ENCODE results near the gene KLHL26. TPM values are rescaled to one million over a fixed set of nuclear protein-coding genes. Genes with fewer than 3 reads are reported as not detected.

KLHL26 gene
- polyA plus RNA-seq, 1 donor from 2014 or later = 4.7 TPM

DNA sequence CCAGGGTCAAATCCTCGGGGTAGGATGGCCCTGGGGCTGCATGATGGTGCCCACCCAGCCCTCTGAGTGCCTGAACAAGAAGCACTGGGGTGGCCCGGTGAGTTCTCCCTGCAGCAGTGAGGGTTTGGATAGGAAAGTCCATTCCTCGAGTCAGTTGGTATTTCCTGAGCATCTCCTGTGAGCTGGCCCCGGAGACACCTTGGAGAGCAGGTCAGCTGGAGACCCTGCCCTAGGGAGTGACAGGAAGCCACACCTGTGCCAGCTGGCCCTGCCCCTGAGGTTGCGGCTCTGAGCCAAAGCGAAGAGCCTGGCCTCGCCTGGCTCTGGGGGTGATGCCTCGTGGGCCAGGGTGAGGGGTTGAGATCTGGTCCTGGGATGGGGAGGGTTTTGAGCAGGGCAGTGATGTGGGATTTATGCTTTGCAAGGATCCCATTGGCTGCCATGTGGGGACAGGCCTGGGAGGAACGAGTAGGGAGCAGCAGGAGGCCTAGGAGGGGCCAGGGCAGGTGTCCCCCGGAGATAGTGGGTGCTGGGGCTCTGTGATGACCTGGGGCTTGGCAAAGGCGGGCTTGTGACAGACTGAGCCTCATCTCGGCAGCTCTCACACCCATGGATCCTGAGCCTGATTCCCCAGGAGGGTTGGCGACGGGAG is 62.7 kb downstream of the KLHL26 start:
- H3F3A ChIP-seq (ENCODE audit: insufficient read depth, low read length, poor library complexity, severe bottlenecking) = no peaks in the 10 kb centered on the region
- no peaks in the 10 kb centered on the region for H3K9me2 ChIP-seq (ENCODE audit: insufficient read depth, low read length)
- H4K20me1 ChIP-seq (ENCODE audit: insufficient read depth) = no peaks in the 10 kb centered on the region

DNA sequence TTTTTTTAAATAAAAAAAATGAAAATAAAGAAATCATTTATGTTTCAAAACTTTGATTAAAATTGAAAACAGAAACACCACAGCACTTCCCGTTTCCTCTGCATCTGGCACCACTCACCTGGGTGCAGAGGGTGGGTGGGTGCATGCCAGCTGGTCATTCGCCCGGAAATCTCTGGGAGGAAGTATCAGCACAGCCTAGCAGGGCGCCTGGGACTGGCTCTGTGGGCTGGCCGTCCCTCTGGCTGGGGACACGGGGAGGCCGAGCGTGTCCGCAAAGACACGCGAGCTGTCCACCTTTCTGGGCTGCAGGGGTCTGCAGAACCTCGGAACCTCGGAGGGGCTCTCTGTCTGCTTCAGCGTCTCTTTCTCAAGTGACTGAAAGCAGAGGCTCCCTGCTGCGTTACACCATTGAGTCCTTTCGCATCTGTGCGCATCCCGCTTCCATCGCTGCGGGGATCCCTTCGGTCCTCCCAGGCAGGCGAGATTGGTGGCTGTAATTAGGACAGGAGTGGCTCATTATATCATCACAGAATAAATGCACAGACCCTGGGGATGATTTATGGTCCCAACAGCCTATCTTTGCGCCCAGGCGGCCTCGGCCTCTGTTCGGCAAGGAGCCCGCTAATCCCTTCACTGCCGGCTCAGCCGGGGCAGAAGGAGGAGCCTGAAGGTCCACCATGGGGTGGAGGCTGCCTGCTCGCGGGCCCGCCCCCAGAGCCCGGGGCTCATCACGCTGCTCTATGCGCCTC is 63.8 kb downstream of the KLHL26 start:
- Histone ChIP-seq H3K79me2 (replicated peaks; ENCODE audit: insufficient read depth, low read length) (no peaks in the 10 kb centered on the region), H3K9me2 (ENCODE audit: insufficient read depth, low read length) (no peaks in the 10 kb centered on the region), H3K27ac (ENCODE audit: low read length) (peak overlapping the region; percentile 56), H3K9me3 (ENCODE audit: low read length) (no peaks in the 10 kb centered on the region), H3K4me2 (ENCODE audit: low read length) (peak overlapping the region; percentile 48), H2AFZ (ENCODE audit: low read depth, low read length) (no peak overlapping the region), H3K9ac (ENCODE audit: low read length) (peak overlapping the region; percentile 57), H4K20me1 (ENCODE audit: insufficient read depth) (no peaks in the 10 kb centered on the region), H3K27me3 (ENCODE audit: insufficient read depth, low read depth, low read length) (no peaks in the 10 kb centered on the region), H3K4me3 (ENCODE audit: low read length) (peak overlapping the region; percentile 62), H3F3A (ENCODE audit: insufficient read depth, low read length, poor library complexity, severe bottlenecking) (no peaks in the 10 kb centered on the region), H3K36me3 (ENCODE audit: insufficient read depth, low read length) (no peaks in the 10 kb centered on the region)
- TF ChIP-seq POLR2AphosphoS5 (IDR thresholded peaks at IDR 0.05) = peak; percentile 74
- TF ChIP-seq, protein P1, sequence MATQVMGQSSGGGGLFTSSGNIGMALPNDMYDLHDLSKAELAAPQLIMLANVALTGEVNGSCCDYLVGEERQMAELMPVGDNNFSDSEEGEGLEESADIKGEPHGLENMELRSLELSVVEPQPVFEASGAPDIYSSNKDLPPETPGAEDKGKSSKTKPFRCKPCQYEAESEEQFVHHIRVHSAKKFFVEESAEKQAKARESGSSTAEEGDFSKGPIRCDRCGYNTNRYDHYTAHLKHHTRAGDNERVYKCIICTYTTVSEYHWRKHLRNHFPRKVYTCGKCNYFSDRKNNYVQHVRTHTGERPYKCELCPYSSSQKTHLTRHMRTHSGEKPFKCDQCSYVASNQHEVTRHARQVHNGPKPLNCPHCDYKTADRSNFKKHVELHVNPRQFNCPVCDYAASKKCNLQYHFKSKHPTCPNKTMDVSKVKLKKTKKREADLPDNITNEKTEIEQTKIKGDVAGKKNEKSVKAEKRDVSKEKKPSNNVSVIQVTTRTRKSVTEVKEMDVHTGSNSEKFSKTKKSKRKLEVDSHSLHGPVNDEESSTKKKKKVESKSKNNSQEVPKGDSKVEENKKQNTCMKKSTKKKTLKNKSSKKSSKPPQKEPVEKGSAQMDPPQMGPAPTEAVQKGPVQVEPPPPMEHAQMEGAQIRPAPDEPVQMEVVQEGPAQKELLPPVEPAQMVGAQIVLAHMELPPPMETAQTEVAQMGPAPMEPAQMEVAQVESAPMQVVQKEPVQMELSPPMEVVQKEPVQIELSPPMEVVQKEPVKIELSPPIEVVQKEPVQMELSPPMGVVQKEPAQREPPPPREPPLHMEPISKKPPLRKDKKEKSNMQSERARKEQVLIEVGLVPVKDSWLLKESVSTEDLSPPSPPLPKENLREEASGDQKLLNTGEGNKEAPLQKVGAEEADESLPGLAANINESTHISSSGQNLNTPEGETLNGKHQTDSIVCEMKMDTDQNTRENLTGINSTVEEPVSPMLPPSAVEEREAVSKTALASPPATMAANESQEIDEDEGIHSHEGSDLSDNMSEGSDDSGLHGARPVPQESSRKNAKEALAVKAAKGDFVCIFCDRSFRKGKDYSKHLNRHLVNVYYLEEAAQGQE (IDR thresholded peaks at IDR 0.05; ENCODE audit: borderline replicate concordance) = no peak
- peak; percentile 38 for TF ChIP-seq MXI1 (conservative IDR thresholded peaks at IDR 0.05; ENCODE audit: poor library complexity, severe bottlenecking)

More for the DNA sequence above, 62.7 kb downstream of the KLHL26 start:
- Histone ChIP-seq H3K9me3 (ENCODE audit: low read length) (no peaks in the 10 kb centered on the region), H3K27ac (ENCODE audit: low read length) (no peak overlapping the region), H3K4me2 (ENCODE audit: low read length) (no peak overlapping the region), H3K27me3 (ENCODE audit: insufficient read depth, low read depth, low read length) (no peaks in the 10 kb centered on the region), H3K79me2 (replicated peaks; ENCODE audit: insufficient read depth, low read length) (no peaks in the 10 kb centered on the region), H3K36me3 (ENCODE audit: insufficient read depth, low read length) (no peaks in the 10 kb centered on the region), H3K9ac (ENCODE audit: low read length) (no peak overlapping the region), H3K4me3 (ENCODE audit: low read length) (no peak overlapping the region), H2AFZ (ENCODE audit: low read depth, low read length) (no peak overlapping the region)
- no peak for TF ChIP-seq MXI1 (conservative IDR thresholded peaks at IDR 0.05; ENCODE audit: poor library complexity, severe bottlenecking)
- TF ChIP-seq, protein P2, sequence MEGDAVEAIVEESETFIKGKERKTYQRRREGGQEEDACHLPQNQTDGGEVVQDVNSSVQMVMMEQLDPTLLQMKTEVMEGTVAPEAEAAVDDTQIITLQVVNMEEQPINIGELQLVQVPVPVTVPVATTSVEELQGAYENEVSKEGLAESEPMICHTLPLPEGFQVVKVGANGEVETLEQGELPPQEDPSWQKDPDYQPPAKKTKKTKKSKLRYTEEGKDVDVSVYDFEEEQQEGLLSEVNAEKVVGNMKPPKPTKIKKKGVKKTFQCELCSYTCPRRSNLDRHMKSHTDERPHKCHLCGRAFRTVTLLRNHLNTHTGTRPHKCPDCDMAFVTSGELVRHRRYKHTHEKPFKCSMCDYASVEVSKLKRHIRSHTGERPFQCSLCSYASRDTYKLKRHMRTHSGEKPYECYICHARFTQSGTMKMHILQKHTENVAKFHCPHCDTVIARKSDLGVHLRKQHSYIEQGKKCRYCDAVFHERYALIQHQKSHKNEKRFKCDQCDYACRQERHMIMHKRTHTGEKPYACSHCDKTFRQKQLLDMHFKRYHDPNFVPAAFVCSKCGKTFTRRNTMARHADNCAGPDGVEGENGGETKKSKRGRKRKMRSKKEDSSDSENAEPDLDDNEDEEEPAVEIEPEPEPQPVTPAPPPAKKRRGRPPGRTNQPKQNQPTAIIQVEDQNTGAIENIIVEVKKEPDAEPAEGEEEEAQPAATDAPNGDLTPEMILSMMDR (IDR thresholded peaks at IDR 0.05; ENCODE audit: poor library complexity, severe bottlenecking) = no peak
- no peak for TF ChIP-seq TAF1 (IDR thresholded peaks at IDR 0.05; ENCODE audit: low read depth)
- TF ChIP-seq SMC3 (conservative IDR thresholded peaks at IDR 0.05; ENCODE audit: poor library complexity) = no peak
- TF ChIP-seq POLR2AphosphoS5 (IDR thresholded peaks at IDR 0.05) = no peak
- TF ChIP-seq EZH2 (IDR thresholded peaks at IDR 0.05; ENCODE audit: borderline replicate concordance, insufficient read depth, low read length, poor library complexity, severe bottlenecking) = no peak
- no peak for TF ChIP-seq EP300 (conservative IDR thresholded peaks at IDR 0.05; ENCODE audit: poor library complexity, severe bottlenecking)
- TF ChIP-seq, protein P1 (IDR thresholded peaks at IDR 0.05; ENCODE audit: borderline replicate concordance) = no peak
- TF ChIP-seq RAD21 (conservative IDR thresholded peaks at IDR 0.05) = no peak

All from neural cell (in vitro differentiated cells).